Measurements from ENCODE around the gene IRAK1BP1.
"Not testable (repeated sequence)": the region's sequence is repeated elsewhere in the genome, so short reads cannot be mapped to it uniquely, and the experiment has no call there.

The IRAK1BP1 gene

DNA sequence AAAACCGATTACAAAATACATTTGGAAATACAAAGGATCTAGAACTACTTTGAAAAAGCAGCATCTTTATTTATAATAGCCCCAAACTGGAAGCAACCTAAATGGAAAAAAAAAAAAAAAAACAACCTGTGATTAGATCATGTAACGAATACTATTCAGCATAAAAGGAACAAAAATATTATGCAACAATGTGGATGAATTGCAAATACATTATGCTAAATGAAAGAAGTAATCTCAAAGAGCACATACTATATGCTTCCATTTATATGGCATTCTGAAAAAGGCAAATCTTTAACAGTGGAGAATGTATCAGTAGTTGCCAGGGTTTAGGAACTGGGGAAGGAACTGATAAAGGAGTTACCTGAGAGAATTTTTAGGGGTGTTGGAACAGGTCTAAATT lies 28.9 kb downstream of the IRAK1BP1 start:
- DNase-seq: no peak

DNA sequence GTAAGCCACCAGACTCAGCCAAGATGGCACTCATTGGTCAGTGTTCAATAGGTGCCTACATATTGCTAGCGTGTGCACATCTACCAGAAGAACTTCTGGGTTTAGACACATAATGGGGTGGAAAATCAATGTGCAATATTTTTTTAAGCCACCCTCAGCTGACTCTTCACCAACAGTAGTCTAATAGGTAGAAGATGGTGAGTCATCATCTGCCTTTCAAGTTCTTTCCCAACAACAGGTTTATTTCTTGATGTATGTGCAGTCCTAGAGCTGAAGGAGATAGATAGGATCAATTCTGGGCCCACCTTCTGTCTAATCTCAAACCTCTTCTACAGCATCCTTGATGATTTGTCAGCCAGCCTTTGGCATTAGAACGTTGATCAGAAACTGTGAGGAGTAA lies 41.3 kb downstream of the IRAK1BP1 start:
- DNase-seq: no peak

DNA sequence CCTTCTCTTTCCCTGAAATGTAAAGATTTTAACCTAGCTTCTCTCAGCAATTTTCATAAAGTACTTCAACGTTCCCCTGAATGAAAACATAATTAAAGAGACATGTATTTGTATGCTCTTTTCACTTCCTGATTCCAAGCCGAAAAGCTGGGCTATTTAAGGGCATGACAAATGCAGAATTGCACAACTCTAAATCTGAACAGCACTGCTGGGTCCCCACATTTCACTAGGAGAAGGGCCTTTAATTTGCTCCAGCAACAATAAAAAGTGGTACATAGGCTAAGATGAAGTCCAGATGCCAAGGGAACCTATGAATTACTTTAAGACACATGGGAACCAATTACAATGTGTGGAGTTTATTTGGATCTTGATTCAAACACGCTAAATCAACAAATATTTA lies 42.0 kb downstream of the IRAK1BP1 start:
- no peak for DNase-seq

DNA sequence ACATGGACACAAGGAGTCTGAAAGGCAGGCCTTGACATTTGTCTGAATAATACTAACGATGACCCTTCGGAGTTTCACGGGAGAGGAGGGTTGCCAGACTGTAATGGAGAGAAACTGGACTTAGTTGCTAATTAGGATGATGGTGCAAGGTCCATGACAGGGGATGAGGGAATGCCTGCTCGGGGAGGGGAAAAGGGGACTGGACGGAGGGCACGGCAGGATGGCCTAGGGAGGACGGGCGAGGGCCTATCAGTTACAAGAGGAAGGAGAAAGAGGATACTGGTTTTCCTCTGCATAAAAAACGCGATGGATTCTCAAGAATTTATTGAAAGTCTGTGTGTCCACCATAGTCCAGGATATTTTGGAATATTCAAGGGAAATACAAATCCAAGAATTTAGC lies 42.7 kb downstream of the IRAK1BP1 start:
- no peak for DNase-seq

DNA sequence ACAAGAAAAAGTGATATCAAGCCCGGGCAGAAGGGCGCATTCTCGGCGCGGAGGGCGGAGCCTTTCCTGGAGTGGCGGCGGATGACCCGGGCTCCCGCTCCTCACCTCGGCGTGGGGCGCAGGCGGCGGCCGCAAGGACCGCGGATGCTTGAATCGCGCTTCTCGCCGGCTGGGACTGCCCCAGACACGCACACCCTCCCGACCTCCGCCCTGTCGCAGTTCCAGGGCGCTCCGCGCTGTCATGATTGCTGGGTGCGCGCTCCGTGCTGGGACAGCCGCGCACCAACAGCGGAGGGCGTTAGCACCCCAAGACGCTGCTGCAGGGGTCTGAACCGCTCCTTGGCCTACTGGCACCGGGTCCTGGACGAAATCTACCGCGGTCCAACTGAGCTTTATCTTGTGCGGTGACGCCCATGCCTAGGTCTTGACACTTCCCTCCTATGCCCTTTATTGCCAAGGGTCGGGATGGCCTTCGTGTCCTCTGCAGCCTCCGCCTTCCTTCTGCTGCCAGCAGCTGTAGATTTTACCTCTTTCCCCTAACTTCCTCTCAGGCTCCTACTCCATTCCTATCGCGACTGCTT lies 43.3 kb downstream of the IRAK1BP1 start:
- peak; percentile 3 for DNase-seq

DNA sequence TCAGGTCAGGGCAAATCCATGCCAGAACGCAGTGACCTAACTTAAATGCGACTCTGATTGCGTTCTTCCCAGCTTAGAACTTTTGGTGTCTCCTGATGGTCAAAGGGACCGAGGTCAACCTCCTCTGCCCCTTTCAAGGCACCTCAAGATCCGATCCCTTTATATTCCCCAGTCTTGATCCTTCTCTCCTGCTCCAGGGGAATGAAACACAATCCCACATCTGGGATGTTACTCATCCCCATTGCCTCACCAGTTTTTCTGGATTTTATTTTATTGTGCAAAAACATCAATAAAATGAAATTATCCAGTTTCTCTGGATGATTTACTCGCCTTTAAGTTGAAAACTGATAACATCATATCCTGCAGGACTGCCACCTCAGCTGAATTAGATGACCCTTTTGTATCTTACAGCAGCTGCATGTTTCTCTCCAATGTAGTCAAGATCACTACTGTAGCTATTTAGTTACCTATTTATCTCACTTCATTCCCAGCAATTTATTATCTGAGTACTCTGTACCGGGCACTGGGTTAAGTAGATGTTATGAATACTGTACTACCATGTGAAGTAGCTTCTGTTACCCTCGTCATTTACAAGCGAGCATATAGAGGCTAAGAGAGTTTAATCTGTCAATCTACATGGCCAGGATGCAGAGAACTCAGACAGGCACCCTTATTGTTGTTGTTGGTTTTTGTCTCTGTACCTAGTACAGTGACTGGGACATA lies 44.0 kb downstream of the IRAK1BP1 start:
- no peak for DNase-seq

DNA sequence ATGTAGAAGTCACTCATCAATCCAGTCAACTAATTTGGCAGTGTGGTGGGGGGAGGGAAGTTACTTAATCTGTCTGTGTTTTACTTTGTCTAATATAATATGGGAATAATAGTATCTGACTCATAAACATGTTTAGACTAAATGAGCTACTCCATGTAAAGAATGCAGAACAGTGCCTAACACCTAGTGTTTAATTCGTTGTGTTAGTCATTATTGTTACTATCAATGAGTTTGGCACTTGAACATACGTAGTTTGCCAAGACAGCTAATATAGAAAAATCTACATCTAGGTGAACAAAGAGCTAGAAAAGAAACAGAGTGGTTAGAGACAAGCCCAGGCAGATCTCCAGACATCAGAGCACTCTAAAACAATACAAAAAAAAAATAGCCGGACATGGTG lies 49.1 kb downstream of the IRAK1BP1 start:
- DNase-seq: no peak

- no peak for DNase-seq
Measured at GRCh38 chr6:78917788-78918187, 50.4 kb downstream of the IRAK1BP1 start.

DNA sequence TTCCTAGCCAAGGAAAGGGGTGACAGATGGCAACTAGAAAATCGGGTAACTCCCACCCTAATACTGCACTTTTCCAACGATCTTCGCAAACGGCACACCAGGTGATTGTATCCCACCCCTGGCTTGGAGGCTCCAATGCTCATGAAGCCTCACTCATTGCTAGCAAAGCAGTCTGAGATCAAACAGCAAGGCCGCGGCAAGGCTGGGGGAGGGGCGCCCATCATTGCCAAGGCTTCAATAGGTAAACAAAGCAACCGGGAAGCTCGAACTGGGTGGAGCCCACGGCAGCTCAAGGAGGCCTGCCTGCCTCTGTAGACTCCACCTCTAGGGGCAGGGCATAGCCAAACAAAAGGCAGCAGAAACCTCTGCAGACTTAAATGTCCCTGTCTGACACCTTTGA lies 53.8 kb downstream of the IRAK1BP1 start:
- DNase-seq: not testable (repeated sequence)

- DNase-seq: no peak
Measured at GRCh38 chr6:78925317-78925716, 58.0 kb downstream of the IRAK1BP1 start.

DNA sequence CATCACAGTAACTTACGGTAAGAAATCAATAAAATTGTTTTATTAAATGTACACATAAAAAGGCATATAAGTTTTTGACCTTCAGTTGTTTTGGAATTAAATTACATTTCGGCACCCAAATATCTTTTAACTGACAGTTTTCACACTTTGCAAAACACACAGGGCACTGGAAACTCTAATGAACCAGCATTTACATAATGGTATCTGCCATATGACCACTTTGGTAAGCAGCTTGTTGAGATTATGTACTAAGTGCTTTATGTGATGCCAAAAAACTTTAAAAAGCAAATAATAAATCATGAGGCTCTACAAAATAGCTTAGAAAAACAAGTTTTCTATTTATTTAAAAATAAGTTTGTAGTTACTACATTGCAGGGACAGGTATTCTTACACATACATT lies 68.2 kb downstream of the IRAK1BP1 start:
- no peak for DNase-seq

- DNase-seq: no peak
Measured at GRCh38 chr6:78936515-78936914, 69.2 kb downstream of the IRAK1BP1 start.

DNA sequence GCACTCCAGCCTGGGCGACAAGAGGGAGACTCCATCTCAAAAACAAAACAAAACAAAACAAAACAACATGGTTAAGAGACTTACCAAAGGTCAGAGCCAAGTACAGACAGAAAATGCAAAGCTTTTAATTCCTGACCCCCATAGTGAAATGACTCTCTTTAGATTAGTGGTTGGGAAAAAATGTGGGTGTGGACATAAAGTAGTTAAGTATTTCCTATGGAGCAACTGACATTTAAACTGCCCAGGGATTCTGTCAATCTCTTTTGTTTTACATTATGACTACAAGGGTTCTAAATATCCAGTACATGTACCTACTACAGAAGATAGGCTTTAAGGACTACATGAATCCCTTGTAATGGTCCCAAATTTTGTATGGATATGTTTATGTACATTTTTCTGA lies 75.1 kb downstream of the IRAK1BP1 start:
- no peak for DNase-seq

DNA sequence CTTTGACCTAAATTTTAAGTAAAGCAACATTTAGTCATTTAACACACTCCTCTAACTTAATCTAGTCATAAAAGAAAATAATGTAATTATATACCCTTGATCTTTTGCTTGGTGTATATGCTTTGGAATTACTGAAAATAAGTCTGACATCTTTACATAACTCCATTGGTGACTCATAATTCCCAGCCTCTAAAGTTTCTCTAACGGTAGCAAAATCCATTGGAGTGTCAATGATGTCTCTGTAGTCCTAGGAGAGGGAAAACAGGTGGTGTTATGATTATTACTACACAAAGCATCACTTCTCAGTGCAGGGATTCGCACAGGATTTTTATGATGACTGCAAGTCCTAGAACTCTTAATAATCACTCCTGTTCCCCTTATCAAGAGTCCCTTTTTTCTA lies 80.2 kb downstream of the IRAK1BP1 start:
- no peak for DNase-seq

DNA sequence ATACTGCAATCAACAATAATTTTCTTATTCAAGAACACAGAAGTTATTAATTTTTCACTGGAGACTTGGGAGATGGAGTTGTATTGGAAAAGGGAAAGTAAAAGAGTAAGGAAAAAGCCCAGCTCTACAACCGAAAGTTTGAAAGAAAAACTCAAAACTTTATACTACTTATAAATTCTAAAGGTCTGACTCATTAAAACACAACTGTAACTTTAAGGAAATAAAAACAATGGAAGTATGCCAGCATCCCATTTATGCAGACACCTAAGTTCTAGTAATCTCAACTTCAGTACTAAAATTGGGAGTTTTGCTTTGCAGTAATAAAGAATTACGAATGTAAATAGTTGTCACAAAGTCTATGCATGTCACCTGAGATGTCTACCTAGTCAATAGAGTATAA lies 80.6 kb downstream of the IRAK1BP1 start:
- DNase-seq: no peak

GRCh38 chr6:78948785-78949184 lies 81.4 kb downstream of the IRAK1BP1 start:
- DNase-seq: no peak

- DNase-seq: no peak
Measured at GRCh38 chr6:78952362-78952761, 85.0 kb downstream of the IRAK1BP1 start.
